PC-9 (cell line): ENCODE results near the gene DRAP1.

ENCODE experiments used
- CTCF ChIP-seq: fragments of 200-600 bp; sonication (generic); conservative IDR thresholded peaks from 2 replicates; pipeline ENCODE4 v1.6.1; 2017; ENCODE audit warnings: mixed run types, antibody characterized with exemption, mild to moderate bottlenecking, moderate library complexity
- EZH2 ChIP-seq: fragments of 200-600 bp; sonication (generic); IDR thresholded peaks from 2 replicates; pipeline ENCODE4 v1.8.0; 2017; ENCODE audit warnings: antibody characterized with exemption, low read depth

GRCh38 chr11:65915101-65915820 lies 4.0 kb upstream of the DRAP1 start:
- TF ChIP-seq CTCF: no peak
- TF ChIP-seq EZH2: no peak
